ENCODE measurements around the gene PDZD4.
"Not testable (repeated sequence)": the region's sequence is repeated elsewhere in the genome, so short reads cannot be mapped to it uniquely, and the experiment has no call there.

Gene PDZD4

DNA sequence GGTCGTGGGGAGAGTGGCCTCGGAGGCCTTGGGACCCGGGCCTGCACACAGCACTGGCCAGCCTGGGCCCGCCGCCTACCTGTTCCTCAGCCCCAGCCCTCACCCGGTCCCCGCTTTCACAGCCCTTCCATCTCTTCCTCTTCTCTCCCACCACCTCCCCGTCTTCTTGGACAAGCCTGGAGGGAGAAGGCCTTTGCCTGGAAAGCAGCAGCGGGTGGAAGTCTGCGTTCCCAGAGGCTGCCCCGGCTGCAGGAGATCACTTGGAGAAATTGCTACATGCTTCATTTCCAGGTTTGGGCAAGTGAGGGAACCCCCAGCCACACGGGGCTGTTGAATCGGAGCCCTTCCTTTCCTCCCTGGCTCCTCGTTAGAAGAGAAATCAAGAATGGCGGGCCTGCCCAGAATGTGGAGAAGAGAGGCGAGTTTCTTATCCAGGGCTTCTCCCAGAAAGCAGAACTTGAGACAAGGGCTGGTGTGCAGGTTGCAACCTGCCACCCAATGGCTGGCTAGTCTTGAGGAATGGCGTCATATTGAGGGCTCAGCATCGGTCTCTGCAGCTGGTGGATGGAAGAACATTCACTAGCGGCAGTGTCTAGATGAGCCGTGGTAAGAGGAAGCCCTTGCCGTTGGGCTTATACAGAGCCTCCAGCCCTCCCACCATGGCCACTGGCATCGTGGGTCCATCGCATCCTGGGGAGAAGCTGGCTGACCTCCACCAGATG is 1.2 kb upstream of the PDZD4 start:
- DNase-seq, result no peak

DNA sequence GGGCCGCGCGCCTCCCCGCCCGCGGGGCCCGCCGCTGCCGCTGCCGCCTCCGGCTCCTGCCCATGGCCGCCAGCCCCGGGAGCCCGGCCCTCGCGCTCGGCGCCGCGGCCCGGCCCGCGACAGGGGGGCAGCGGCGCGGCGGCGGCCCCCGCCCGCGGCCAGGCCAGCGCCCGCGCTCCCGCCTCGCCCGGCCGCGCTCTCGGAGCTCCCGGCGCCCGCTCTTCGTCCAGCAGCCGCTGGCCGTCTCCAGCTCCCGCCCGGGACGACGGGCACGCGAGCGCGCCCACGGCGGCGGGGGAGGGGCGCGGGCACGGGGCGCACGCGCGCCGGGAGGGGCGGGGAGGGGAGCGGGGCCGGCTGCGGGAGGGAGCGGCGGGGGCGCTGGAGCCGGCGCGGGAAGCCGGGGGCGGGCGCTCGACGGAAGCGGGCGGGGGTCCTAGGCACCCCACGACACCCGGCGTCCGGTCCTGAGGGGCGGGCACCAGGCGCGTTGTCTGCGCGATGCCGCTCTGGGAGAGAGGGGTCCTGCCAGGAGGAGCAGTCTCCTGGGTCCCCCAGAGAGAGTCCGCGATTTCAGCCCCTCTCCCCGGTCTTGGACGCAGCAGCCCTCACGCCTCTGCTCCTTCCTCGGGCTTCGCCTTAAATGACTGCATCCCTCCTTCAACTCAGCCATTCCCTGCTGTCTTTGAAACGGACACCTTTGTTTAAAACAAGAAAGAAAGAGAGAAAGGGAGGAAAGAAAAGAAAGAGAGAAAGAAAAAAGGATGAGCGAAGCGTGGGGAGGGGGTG is 490 bp upstream of the PDZD4 start:
- no peak for DNase-seq

DNA sequence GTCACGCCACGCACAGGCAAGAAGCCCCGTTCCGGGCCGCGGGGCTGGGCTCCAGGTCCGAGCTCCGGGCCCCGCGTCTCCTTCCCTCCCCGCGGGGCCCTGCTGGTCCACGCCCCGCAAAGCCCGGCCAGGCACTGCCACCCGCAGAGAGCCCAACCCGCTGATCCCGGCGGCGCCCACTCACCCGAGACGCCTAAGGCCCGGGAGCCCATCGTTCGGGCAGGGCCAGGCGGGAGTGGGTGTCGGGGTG is 870 bp downstream of the PDZD4 start:
- DNase-seq, result no peak

DNA sequence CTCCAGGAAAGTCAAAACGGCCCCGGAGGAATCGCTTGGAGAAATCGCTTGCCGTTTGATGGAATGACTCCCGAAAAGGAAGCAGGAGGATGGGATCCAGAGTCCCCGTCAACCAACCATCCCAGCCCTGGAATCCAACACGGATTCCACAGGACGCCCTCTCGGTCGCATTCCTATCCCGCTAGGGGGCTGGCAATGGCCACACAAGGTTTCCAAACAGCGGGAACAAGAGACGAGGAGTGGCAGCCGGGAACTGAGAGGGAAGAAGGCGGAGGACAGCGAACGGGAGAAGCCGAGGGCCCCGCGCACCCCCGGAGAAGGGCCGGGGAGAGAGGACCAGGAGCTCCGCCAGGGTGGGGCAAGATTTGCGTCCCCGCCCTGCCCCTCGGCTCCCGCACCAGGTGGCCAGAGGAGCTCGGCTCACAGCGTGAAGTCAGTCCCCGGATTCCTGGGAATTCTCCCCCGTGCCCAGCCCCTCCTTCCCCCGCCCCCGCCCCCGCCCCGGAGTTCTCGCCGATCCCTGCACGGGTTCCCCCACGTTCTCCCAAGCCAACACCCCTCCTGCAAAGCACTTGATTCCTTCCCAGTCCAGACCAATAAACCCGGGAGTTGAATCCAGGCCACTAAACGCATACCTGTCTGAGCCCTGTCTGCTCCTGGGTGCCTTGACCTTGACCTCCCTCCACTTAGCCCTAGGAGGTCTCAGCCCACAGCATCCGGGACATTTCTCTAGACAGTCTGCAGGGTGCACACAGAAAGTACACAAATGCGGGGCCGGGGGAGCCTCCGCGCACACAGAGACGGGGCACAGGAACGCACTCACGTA is 1.4 kb downstream of the PDZD4 start:
- DNase-seq, result no peak

DNA sequence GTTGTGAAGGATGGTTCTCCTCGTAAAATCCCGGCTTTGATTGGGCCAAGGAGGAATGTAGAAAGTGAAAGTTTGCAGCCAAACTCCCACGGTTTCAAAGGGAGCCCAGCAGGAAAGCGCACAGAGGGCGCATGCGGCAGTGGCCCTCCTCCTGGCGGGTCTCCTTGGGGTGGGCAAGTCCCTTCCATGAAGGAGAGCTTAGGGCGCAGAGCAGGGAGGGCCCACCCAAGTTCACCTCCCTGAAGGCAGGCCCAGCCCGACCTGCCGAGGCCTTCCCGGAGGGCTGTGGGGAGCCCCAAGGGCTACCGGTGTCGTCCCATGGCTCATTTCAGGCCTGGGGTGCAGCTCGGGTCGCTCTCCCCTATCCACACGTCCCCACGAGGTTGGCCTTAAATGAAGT is 2.0 kb downstream of the PDZD4 start:
- no peak for DNase-seq

DNA sequence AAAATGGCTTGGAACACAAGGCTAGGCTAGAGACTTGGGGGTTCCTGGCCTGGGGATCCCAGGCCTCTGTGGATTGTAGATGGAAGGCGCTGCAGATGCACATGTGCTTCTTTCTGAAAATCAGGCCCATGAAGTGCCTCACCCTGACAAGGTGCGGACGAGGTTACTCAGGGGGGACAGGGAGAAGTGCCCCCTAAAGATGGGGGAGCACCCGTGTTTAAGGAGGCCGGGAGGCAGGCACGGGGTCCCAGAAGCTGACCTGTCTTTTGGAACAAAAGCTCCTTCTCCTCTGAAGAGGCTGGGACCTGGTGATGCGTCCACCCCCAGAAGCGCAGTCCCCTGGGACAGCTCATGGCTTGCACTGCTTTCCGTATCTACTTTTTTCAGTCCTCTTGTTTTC is 2.4 kb downstream of the PDZD4 start:
- no peak for DNase-seq

DNA sequence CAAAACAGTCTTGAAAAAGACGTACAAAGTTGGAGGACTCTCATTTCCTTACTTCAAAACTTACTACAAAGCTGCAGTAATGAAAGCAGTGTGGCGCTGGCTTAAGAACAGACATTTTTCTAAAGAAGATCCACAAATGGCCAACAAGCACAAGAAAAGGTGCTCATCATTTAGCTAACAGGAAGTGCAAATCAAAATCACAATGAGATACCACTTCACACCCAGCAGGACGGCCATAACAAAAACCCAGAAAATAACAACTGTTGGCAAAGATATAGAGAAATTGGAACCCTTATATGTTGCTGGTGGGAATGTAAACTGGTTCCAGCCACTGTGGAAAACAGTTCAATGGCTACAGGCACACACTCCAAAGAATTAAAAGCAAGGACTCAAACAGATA is 3.3 kb downstream of the PDZD4 start:
- no peak for DNase-seq

DNA sequence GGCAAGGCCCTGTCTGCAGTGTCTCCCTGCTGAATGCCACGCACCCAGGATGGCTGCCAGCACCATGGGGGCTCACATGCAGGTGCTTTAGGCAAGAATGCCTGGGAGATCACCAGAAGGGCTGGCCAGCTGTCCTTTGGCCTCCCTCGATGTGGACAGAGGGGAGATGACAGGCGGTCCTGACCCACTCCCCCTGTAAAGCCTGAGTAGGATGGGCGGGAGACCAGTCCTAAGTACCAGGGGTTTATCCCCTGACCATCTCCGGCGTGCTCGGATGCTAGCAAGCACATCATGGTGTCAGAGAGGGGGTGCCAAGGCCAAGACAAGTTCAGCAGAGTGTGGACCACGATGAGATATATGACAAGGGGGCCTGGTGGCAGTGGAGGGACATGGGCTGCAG is 5.3 kb downstream of the PDZD4 start:
- no peak for DNase-seq

DNA sequence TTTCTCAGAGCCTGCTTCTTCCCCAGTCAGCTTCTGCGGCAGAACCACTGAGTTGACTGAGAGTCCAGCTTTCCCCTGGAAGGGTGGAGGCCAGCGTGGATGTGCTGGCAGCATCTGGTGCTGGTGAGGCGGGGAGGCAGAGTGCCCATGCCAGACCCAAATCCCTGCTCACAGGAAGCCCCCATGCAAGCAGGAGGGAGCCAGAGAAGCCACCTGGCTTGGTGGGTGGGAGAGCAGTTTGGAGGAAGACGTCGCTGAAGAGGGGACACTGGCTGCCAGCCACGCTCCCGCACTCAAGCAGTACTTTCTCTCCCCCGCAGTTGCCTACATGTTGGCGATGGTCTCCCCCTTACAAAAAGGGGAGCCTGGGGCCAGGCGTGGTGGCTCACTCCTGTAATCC is 6.0 kb downstream of the PDZD4 start:
- DNase-seq, result no peak

DNA sequence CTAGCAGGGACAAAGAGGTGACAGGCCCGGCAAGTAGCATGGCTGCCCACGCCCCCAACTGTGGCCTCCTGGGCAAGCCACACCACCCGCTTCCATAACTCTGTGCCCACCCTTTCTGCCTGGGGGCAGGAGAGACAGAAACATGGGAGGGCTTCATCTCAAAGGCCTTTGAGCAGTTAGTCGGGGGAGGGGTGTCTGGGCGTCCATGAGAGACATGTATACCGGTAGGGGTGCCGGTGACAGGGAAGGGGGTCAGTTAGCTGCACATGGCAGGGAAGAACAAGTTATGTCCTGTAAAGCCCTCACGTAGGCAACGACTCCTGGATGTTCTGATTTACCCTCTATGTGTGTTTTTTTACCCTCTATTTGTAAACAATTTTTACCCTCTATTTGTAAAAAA is 9.3 kb downstream of the PDZD4 start:
- DNase-seq, result no peak

DNA sequence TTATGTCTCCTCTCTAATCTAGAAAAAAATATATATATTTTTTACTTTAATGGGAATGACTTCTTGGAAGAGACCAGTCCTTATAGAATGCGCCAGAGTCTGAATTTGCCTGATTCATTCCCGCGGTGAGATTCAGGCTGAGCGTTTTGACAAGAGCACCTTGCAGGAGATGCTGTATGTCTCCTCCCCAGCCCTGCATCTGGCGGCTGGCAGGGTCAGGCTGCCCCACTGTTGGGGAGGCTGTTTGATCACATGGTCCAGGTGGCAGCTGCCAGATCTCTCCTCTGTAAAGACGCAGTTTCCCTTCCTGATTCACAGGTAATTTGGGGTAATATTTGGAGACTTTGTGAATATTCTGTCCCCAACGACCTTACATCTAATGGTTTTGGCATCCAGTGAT is 9.7 kb downstream of the PDZD4 start:
- peak; percentile 32 for DNase-seq

DNA sequence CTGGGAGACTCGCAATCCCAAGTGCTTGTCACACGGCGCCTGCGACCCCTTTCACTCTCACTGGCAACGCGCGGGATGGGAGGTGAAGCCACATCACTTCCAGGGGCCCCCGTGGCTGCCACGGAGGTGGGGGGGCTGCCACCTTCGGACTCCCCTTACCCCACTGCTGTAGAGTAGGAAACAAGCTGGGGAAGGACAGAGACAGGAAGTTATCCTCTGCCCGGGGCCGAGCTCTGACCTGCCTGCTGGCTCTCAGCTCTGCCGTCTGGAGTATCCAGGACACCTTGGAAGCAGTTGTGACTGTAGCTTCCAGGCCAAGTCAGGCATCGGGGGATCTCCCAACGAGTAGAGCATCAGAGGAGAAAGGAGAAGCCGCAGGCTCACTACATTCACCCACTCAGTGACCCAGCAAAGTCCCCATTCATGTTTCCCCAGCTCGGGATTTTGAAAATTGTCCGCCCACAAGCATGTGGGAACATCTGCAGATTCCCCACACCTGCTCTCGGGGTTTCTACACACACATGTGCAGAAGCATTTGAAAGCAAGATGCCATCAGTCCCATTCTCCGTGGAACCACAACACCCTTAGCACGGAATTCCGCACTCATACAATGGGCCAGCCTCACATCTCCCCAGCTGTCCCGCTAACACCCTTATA is 10.8 kb downstream of the PDZD4 start:
- no peak for DNase-seq

DNA sequence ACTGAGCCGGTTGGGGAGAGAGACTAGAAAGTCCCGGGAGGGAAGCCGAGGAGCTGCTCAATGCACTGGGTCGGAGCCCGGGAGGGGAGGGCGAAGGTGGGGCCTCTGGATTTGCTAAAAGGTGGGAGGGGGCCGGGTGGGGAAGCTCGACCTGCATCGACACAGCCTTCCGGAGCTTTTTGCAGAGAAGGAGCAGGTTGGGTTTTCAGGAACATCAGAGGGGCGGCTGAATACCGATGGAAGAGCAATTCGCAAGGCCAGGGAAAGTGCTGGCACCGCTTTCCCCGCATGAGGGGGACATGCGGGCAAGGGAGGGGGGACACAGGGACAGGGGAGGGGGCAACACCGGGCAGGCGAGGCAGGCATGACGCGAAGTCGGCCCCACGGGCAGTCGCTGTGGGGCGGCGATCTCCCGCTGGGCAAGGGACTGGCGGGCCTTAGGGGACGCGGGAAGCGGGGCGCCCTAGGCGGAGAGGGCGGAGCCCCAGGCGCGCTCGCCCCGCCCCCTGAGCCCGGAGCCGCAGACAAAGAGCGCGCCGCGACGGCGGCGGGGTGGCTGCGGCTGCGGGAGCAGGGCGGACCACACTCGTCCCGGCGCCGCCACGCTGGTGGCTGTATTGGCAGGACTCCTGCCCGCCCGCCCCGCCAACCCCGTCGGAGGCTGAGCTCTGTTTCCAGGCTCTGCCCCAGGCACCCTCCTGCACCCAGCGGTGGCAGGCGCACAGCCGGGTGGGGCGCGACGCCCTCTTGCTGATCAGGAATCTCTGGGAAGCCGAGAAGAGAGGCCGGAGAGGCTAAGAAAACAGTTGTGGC is 11.6 kb downstream of the PDZD4 start:
- DNase-seq, result peak; percentile 15

DNA sequence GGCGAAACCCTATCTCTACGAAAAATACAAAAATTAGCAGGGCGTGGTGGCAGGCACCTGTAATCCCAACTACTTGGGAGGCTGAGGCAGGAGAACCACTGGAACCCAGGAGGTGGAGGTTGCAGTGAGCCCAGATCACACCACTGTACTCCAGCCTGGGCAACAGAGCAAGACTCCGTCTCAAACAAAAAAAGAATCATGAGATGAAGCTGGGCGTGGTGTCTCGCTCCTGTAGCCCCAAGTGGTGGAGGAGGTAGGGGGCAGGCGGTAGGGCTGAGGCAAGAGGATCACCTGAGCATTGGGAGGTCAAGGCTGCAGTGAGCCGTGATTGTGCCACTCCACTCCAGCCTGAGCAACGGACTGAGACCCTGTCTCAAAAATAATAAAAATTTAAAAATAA is 12.3 kb downstream of the PDZD4 start:
- DNase-seq, result not testable (repeated sequence)

DNA sequence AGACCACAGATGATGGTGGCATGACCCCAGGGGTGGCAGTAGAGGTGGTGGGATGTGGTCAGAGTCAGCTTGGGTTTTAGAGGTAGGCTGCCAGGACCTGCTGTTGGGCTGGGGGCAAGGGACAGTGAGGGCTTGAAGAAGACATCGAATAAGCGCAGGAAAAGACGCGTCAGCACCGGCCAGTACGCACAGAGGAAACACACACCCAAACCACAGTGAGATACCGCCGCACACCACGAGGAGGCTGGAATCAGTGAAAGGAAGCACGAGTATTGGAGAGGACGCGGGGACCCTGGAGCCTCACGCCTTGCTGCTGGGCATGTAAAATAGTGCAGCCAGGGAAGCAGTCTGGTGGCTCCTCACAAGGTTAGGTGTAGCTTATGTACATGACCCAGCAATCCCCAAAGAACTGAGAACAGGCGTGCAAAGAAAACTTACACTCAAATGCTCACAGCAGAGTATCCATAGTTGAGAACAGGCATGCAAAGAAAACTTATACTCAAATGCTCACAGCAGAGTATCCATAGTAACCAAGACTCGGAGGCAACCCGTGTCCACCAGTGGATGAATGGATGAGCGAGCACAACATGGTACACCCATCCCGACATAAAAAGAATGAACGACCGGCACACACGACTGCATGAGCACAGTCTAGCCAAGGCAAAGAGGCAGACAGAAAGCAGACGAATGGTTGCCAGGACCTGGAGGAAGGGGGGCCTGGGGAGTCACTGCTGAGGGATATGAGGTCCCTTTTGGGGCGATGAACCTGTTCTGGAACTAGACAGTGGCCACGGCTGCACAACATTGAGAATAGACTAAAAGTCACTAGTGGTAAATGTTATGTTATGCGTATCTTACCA is 13.3 kb downstream of the PDZD4 start:
- DNase-seq, result no peak

DNA sequence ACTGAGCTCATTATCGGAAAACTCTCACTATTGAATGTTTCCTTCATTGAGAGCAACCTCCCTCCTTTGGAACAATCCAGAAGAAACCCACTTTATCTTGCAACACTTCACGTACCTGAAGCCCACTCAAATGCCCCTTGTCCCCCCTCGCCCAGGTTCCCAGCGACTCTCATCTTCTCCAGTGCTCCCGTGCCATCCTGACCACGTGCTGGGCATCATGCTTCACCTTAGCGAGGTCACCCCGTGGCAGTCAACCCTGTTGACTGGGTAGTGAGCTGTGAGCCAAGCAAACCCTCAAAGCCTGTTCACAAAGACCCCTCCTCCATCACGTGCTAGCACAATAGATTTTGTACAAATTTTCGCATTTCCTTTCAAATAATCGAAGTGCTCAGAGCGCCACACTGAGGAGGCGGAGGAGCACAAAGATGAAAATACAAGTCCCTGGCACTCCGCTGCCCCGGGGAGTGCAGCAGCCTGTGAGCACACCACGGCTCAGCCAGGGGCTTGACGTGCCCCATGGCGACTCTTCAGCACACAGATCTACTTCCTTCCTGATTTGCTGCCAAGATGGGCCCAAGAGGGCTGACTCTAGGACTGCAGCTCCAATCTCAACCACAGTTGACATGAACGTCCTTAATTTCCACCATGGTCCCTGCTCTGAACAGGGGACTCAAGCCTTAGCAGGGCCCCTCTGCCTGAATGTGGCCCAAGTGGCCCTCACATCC is 15.6 kb downstream of the PDZD4 start:
- no peak for DNase-seq

DNA sequence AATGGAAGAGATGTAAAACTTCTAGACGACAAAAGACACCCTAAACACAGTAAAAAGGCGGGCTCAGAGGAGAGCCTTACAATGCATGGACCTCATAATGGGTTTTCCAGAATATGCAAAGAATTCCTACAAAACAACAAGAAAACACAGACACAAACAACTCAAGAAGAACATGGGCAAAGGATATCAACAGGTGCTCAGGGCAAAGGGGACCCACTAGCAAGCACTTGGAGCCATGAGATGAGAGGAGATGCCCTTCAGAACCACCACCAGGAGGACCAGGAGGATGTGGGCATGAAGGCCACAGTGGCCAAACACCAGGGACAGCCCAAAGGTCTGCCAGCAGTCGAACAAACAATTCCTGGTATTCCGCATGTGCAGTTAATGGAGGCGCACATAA is 17.2 kb downstream of the PDZD4 start:
- DNase-seq, result no peak

DNA sequence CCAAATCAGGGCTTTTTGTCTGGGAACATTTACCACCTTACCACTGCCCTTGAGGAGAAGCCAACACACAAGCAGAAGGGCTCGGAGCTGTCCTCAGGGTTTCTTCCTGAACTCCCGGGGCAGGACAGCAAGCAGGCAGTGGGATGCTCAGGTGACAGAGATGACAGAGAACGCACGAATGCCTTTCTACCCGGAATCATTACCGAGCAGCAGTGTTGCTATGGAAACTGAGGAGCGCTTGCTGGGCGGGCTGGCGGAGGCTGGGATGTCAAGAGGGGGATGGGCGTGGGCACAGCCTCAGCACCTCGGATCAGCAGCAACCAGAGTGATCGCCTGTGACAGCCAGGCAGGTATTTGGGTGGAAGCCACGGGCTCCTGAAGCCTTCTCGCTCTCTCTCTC is 18.1 kb downstream of the PDZD4 start:
- no peak for DNase-seq

DNA sequence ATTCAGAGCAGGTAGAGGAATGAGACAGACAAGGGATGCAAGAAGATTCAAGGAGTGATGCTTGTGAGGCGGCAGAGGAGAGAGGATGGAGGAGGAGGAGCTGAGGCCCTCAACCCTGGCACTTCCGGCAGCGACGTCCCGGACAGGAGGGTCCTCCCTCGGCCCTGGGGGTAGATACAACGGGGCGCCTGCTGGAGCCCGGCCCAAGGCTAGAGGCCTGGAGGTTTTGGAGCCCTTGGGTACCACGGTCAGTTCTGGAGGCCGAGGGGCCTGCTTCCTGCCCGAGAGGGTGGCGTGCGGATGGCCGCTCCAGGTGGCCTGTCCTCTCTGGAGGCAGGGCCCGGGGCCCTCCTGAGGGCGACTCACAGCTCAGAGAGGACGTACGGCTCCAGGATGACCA is 22.4 kb downstream of the PDZD4 start:
- no peak for DNase-seq

DNA sequence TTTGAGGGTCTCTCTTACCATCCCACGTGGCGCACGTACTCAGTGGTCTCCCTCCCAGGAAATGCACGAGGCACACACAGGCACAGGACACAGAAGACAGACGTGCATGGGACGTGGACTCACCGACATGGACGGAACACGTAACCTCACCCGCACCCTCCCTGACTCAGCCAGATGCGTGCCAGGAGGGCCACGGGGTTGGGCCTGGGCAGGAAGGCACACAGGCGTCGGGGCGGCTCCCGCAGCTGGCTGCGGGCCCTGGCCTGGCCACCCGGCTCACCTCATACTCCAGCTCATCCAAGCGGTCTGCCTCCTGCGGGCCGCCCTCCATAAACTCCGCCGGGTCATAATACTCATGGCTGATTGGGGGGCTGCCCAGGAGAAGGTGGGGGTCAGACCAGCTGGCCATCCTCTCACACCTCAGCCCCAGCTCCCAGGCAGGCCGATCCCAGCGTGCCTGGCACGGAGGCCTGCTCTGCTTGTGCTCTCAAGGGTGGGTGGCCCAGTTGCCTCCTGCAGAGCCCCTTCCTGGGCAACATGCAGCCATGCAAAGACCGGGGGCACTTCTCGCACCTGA is 23.3 kb downstream of the PDZD4 start:
- no peak for DNase-seq

DNA sequence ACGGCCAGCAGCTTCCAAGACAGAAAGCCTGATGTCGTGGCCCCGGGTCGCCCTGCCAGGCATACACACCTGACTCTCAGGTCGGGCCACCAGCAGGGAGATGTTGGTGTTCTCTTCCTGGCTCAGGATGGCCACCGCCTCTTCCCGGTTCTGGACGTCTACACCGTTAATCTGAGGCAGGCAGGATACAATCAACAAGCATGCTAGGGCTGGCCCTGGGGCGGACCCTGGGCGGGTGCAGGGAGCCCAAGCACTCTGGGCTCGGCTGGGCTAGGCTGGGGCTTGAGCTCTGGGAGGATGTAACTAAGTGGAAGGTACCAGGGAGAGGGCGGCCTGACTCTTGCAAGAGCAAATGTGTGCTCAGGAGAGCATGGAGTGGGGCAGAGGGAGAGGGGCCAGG is 24.9 kb downstream of the PDZD4 start:
- no peak for DNase-seq

All from COR-L47 (cell line).